HUES6 (cell line): Measurements from ENCODE around the gene ZSCAN2.
A peak's percentile ranks its signal among the peaks of the same experiment; 100 is the strongest.

Experiments used
- H3K27ac ChIP-seq: 2 replicates; pipeline ENCODE4 v1.7.0; 2013; ENCODE audit warnings: low read depth, mild to moderate bottlenecking, low read length, inconsistent platforms
- H3K27me3 ChIP-seq: 2 replicates; pipeline ENCODE4 v1.6.1; 2013; ENCODE audit warnings: low read length; ENCODE audit not compliant: control insufficient read depth, insufficient read depth
- H3K36me3 ChIP-seq: 2 replicates; pipeline ENCODE4 v1.6.1; 2013; ENCODE audit warnings: low read length; ENCODE audit not compliant: control insufficient read depth, insufficient read depth
- H3K4me1 ChIP-seq: 2 replicates; pipeline ENCODE4 v1.6.1; 2013; ENCODE audit warnings: low read length; ENCODE audit not compliant: control insufficient read depth, insufficient read depth
- H3K4me3 ChIP-seq: 2 replicates; pipeline ENCODE4 v1.5.1; 2013; ENCODE audit warnings: low read depth, low read length
- H3K9ac ChIP-seq: one replicate; pipeline ENCODE4 v1.6.1; 2013; ENCODE audit warnings: mild to moderate bottlenecking, low read length
- H3K9me3 ChIP-seq: 2 replicates; pipeline ENCODE4 v1.6.1; 2013; ENCODE audit warnings: low read depth, low read length; ENCODE audit not compliant: control insufficient read depth, insufficient read depth

The ZSCAN2 gene

DNA sequence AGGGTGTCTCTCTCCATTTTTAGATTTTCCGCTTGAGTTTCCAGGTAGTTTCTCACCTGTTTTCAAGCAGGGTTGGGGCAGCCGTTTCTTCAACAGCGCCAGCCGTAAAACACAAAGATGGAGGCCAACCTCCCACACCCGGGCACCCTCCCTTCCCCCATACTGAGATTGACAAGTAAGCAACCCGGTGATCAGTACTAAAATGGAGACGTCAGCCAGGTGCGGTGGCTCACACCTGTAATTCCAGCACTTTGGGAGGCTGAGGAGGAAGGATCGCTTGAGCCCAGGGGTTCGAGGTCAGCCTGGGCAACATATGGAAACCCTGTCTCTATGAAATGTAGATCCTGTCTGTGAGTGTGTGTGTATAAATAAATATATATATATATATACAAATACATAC lies 903 bp upstream of the ZSCAN2 start:
- H3K4me1 ChIP-seq = peaks cover 25% of the 10 kb centered on the region
- H3K4me3 ChIP-seq = no peak overlapping the region
- peaks cover 11% of the 10 kb centered on the region for H3K36me3 ChIP-seq
- H3K27ac ChIP-seq = no peak overlapping the region
- no peaks in the 10 kb centered on the region for H3K27me3 ChIP-seq
- no peaks in the 10 kb centered on the region for H3K9me3 ChIP-seq
- H3K9ac ChIP-seq = no peak overlapping the region

DNA sequence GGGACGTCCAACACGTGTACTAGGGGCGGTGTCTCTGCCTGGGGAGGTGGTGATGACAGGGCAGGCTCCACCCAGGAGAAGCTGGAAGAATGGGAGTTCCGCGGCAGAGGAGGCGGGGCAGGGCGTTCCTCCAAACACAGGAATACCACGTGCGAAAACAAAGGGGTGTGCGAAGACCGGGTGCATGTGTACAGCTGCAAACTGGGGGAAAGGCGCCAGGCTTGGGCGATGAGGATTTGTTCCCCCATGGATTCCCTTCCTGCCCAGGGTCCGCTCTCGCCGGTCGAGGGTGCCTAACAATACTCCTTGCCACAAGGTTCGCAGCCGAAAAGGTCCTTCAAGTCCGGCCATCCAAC lies 500 bp upstream of the ZSCAN2 start:
- H3K27ac ChIP-seq = no peak overlapping the region
- no peaks in the 10 kb centered on the region for H3K27me3 ChIP-seq
- H3K36me3 ChIP-seq = peaks cover 15% of the 10 kb centered on the region
- H3K9me3 ChIP-seq = no peaks in the 10 kb centered on the region
- peaks cover 25% of the 10 kb centered on the region for H3K4me1 ChIP-seq
- peak overlapping the region; percentile 12 for H3K9ac ChIP-seq
- peak overlapping the region; percentile 79 for H3K4me3 ChIP-seq

DNA sequence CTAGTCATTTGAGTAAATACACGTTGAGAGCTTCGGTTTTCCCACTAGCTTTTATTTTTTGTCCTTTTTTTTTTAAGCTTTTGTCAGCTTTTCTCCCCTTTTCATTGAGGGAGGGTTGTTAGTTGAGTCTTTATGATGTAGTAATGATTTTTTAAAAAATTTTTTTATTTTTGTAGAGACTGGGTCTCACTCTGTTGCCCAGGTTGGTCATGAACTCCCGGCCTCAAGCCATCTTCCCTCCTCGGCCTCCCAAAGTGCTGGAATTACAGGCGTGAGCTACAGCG lies 688 bp downstream of the ZSCAN2 start:
- H3K9me3 ChIP-seq = no peaks in the 10 kb centered on the region
- peak overlapping the region; percentile 90 for H3K9ac ChIP-seq
- H3K27ac ChIP-seq = peak overlapping the region; percentile 92
- H3K4me1 ChIP-seq = peaks cover 30% of the 10 kb centered on the region
- H3K4me3 ChIP-seq = peak overlapping the region; percentile 79
- H3K27me3 ChIP-seq = no peaks in the 10 kb centered on the region
- peaks cover 27% of the 10 kb centered on the region for H3K36me3 ChIP-seq

DNA sequence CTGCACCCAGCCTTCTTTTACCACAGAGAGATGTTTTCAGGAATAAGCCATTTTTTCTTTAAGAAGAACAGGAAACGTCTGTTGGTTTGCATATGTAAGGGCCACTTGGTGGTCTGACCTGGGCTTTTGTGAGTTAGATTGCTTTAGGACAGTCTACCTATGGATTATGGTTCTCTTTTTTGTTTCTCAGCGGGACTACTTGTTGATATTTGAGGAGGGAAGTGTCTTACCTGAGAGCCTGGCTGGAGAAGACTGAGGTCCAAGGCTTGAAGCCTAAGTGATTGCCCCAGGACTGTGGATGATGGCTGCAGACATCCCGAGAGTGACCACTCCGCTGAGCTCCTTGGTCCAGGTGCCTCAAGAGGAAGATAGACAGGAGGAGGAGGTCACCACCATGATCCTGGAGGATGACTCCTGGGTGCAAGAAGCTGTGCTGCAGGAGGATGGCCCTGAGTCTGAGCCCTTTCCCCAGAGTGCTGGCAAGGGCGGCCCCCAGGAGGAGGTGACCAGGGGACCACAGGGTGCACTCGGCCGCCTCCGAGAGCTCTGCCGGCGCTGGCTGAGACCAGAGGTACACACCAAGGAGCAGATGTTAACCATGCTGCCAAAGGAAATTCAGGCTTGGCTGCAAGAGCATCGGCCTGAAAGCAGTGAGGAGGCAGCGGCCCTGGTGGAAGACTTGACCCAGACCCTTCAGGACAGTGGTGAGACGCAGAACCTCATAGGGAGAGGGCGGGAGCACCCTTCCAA lies 3.0 kb downstream of the ZSCAN2 start:
- no peaks in the 10 kb centered on the region for H3K9me3 ChIP-seq
- H3K27ac ChIP-seq = peak overlapping the region; percentile 89
- H3K9ac ChIP-seq = peak overlapping the region; percentile 94
- peak overlapping the region; percentile 67 for H3K4me3 ChIP-seq
- H3K36me3 ChIP-seq = peaks cover 44% of the 10 kb centered on the region
- H3K4me1 ChIP-seq = peaks cover 43% of the 10 kb centered on the region
- H3K27me3 ChIP-seq = no peaks in the 10 kb centered on the region

DNA sequence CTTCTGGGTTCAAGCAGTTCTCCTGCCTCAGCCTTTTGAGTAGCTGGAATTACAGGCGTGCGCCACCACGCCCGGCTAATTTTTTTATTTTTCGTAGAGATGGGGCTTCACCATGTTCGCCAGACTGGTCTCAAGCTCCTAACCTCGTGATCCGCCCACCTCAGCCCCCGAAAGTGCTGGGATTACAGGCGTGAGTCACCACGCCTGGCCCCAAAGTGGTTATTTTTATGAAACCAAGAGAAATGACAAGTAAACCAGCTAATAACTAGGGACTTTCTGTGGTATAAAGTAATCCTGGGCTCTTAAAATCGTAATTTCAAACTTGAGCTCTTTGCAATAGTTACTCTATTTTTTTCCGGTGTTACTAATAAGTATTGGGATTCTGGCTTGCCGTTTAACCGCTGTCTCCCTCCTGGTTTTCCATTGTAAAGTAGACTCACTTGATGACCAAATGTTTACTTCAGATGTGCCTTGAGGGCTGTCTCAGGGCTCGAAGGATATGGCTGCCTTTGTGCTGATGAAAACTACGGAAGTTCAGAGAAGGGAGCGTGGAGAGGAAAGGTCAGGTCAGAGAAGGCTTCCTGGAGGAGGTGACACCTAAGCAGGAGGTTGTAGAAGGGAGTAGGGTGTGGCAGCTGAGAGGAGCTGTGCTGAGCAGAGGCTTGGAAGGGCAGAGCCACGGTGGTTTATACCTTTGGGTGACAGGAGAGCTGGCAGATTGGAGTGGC lies 4.2 kb downstream of the ZSCAN2 start:
- Histone ChIP-seq H3K4me3 (peak overlapping the region; percentile 67), H3K27ac (peak overlapping the region; percentile 89; the same call in 1 of the 2 replicates), H3K9ac (peak overlapping the region; percentile 94), H3K36me3 (peaks cover 56% of the 10 kb centered on the region), H3K27me3 (no peaks in the 10 kb centered on the region), H3K9me3 (no peaks in the 10 kb centered on the region), H3K4me1 (peaks cover 45% of the 10 kb centered on the region)

DNA sequence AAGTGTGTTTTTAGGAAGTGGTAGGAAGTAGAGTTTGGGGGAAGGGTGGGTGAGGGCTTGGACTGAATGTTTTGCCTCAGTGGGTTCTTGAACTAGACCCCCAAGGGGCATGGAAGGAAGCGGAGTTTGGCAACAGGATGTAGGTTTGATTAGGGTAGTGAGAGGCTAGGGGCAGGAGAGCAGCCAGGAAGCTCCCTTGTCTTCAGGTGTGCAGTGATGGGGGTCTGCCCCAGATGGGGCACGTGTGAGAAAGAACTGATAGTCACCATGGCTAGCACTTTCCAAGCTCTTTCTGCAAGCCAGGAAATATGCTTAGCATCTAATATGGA lies 4.7 kb downstream of the ZSCAN2 start:
- Histone ChIP-seq H3K27ac (no peak overlapping the region; the same call in 1 of the 2 replicates), H3K4me1 (peaks cover 43% of the 10 kb centered on the region), H3K4me3 (peak overlapping the region; percentile 67), H3K27me3 (no peaks in the 10 kb centered on the region), H3K9me3 (no peaks in the 10 kb centered on the region), H3K9ac (peak overlapping the region; percentile 94), H3K36me3 (peaks cover 58% of the 10 kb centered on the region)

DNA sequence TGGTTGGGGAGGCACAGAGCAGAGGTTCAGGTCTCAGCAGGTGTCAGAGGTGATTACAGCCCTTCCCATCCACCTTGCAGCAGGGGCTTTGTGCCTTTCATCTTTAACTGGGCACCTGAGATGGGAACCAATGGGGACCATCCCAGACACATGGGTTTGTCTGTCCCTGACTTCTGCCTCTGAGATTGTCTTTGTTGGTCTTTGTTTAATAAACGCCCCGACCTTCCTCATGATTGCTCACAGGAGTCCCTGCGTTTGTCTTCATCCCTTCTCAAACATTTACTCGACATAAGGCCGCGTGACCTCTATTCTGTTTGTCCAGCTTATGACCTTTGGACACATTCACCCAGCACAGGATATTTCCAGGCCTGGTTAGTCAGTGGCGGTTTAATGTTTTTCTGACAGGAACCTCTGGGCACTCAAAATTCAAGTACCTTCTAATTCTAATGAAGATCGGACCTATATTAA lies 5.9 kb downstream of the ZSCAN2 start:
- peaks cover 58% of the 10 kb centered on the region for H3K36me3 ChIP-seq
- H3K4me1 ChIP-seq = peaks cover 43% of the 10 kb centered on the region
- H3K9ac ChIP-seq = no peak overlapping the region

DNA sequence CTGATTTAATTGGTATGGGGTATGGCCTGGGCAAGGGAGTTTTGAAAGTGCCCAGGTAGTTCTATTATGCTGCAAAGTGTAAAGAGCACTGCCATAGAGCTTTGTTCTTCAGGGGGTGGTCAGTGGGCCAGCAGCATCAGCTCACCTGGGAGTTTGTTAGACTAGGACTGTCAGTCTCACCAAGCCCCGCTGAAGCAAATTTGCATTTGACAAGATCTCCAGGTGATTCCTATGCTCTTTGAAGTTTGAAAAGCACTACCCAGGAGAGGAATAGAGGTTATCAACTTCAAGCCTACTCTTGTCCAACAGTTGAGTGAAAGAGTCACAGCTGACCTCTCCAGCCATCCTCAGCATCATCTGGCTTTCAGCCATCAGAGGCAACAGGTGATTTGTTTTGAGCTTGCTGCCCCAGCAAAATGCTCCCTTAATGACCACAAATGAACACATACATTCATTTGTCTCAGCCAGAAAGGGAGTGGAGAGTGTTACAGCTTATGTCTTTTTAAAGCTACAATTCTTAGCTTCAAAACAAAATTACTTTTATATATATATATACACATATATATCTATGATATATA lies 8.0 kb downstream of the ZSCAN2 start:
- no peak overlapping the region for H3K4me3 ChIP-seq
- H3K27me3 ChIP-seq = no peaks in the 10 kb centered on the region
- no peak overlapping the region for H3K27ac ChIP-seq
- no peak overlapping the region for H3K9ac ChIP-seq
- peaks cover 67% of the 10 kb centered on the region for H3K36me3 ChIP-seq
- peaks cover 38% of the 10 kb centered on the region for H3K4me1 ChIP-seq
- H3K9me3 ChIP-seq = no peaks in the 10 kb centered on the region

More for the DNA sequence above, 5.9 kb downstream of the ZSCAN2 start:
- H3K4me3 ChIP-seq = no peak overlapping the region
- H3K27ac ChIP-seq = no peak overlapping the region
- no peaks in the 10 kb centered on the region for H3K27me3 ChIP-seq
- no peaks in the 10 kb centered on the region for H3K9me3 ChIP-seq

DNA sequence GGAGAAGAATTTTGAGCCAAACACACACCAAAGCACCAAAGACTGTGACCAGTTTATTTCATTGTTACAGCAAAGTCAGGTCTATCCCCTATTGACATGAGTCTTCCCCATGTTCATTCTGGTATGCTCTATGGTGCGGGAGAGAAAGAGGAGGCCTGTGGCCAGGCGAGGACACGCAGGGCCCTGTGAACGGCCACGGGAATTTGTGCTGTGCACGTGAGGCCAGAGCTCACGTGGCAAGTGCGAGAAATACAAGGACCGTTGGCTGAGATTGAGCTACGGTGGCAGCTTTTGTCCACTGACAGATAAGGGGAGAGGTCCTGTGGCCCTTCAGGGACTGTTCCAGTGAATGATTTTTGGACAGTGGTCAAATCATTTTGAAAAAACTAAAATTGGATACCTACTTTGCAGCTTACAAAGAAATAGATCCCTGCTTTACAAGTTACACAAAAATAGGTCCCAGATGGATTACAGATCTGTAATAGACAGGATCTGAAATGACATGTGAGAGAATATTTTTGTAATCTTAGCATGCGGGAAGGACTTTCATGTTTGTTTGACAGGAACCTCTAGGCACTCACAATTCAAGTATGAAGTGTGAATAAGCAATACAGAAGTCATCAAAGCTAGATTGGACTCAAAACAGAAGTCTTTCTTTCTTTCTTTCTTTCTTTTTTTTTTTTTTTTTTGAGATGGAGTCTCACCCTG lies 9.2 kb downstream of the ZSCAN2 start:
- H3K9ac ChIP-seq = no peak overlapping the region
- H3K36me3 ChIP-seq = peaks cover 64% of the 10 kb centered on the region
- H3K4me1 ChIP-seq = peaks cover 28% of the 10 kb centered on the region
- H3K27me3 ChIP-seq = no peaks in the 10 kb centered on the region
- no peaks in the 10 kb centered on the region for H3K9me3 ChIP-seq
- H3K4me3 ChIP-seq = no peak overlapping the region
- H3K27ac ChIP-seq = no peak overlapping the region

DNA sequence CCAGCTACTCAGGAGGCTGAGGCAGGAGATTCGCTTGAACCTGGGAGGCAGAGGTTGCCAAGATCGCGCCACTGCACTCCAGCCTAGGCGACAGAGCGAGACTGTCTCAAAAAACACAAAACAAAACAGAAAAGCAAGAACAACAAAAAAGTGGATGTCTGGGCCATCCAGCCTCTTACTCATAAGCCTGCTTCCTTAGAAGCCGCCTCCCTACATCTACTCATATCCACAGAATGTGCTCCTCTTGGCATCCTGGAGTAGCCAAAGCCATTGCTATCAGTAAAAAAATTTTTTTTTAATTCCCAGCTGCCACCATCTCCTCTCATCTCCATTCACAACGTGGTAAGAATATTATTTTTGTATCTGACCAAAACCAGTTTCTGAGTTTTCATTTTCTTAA lies 10.8 kb downstream of the ZSCAN2 start:
- H3K9ac ChIP-seq = no peak overlapping the region
- H3K27ac ChIP-seq = no peak overlapping the region
- no peaks in the 10 kb centered on the region for H3K9me3 ChIP-seq
- H3K36me3 ChIP-seq = peaks cover 62% of the 10 kb centered on the region
- H3K4me1 ChIP-seq = peaks cover 15% of the 10 kb centered on the region
- no peak overlapping the region for H3K4me3 ChIP-seq
- H3K27me3 ChIP-seq = no peaks in the 10 kb centered on the region

DNA sequence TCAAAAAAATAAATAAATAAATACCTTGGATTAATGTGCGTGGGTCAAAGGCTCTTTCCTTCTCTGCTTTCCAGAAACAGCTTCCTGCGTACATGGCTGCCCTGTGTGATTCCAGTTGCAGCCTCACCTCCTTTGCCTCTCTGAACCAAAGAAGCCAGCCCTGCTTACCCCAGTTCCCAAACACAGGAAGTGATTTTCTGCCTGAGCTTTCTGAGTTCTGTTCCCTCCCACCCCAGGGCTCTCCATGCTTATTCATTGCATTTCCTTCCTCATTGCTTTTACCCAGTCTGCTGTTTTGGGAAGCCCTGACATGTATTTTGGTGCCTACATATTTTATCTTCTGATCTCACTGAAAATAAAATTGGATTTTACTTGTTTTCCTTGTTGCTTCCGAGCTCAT lies 15.4 kb downstream of the ZSCAN2 start:
- Histone ChIP-seq H3K9ac (no peak overlapping the region), H3K9me3 (peaks cover 26% of the 10 kb centered on the region), H3K4me3 (no peak overlapping the region), H3K27ac (no peak overlapping the region), H3K4me1 (no peaks in the 10 kb centered on the region), H3K27me3 (no peaks in the 10 kb centered on the region), H3K36me3 (peaks cover 69% of the 10 kb centered on the region)
